Activated T-cell treated with anti-CD3 and anti-CD28 coated beads, Interleukin-2, amount 50 U/mL, for 4 hours (primary cell): ENCODE data around the gene POU2AF3. TPM values are rescaled to one million over a fixed set of nuclear protein-coding genes. Genes with fewer than 3 reads are reported as not detected.
"Not testable (repeated sequence)": the region's sequence is repeated elsewhere in the genome, so short reads cannot be mapped to it uniquely, and the experiment has no call there.

Experiments
- ATAC-seq, 2 donors: fragments of 200-7000 bp; cut with Tn5 transposase; one replicate each; pipeline ENCODE4 v1.10.0; 2021
- DNase-seq: peaks from one replicate; pipeline ENCODE4 v3.0.0-alpha.2; 2020
- H3K27me3 Mint-ChIP-seq: one replicate; pipeline ENCODE4 v1.8.0; 2021; ENCODE audit warnings: low read depth, mixed read lengths
- H3K36me3 Mint-ChIP-seq: one replicate; pipeline ENCODE4 v1.8.0; 2022; ENCODE audit warnings: mixed read lengths; ENCODE audit not compliant: insufficient read depth
- H3K4me1 Mint-ChIP-seq: one replicate; pipeline ENCODE4 v1.8.0; 2021; ENCODE audit warnings: low read depth, mixed read lengths
- H3K4me3 Mint-ChIP-seq: one replicate; pipeline ENCODE4 v1.8.0; 2021; ENCODE audit warnings: mild to moderate bottlenecking, moderate library complexity, mixed read lengths
- H3K9me3 Mint-ChIP-seq: one replicate; pipeline ENCODE4 v1.8.0; 2021; ENCODE audit warnings: mixed read lengths
- total RNA-seq, 3 donors: library from RNA; stranded (reverse); gene quantifications; one replicate each; pipeline ENCODE4 v1.2.1, GENCODE V29; 2021

Gene POU2AF3
- total RNA-seq, 3 donors from 2014 or later = not detected

GRCh38 chr11:111307472-111308108 is 9.2 kb downstream of the POU2AF3 start:
- Mint-ChIP-seq H3K9me3 (no peaks in the 10 kb centered on the region), H3K27me3 (peaks cover 18% of the 10 kb centered on the region), H3K4me1 (no peaks in the 10 kb centered on the region), H3K36me3 (no peaks in the 10 kb centered on the region), H3K4me3 (no peak overlapping the region)
- ATAC-seq (no peak), DNase-seq (no peak)

GRCh38 chr11:111308140-111308539 is 9.8 kb downstream of the POU2AF3 start:
- Mint-ChIP-seq H3K36me3 (no peaks in the 10 kb centered on the region), H3K9me3 (no peaks in the 10 kb centered on the region), H3K27me3 (peaks cover 16% of the 10 kb centered on the region), H3K4me3 (no peak overlapping the region), H3K4me1 (no peaks in the 10 kb centered on the region)
- DNase-seq (no peak), ATAC-seq (no peak)

GRCh38 chr11:111309215-111309915 is 11.0 kb downstream of the POU2AF3 start:
- Mint-ChIP-seq H3K36me3 (no peaks in the 10 kb centered on the region), H3K27me3 (peaks cover 16% of the 10 kb centered on the region), H3K4me1 (no peaks in the 10 kb centered on the region), H3K9me3 (no peaks in the 10 kb centered on the region), H3K4me3 (no peak overlapping the region)
- no peak for ATAC-seq
- DNase-seq = no peak

- no peak for DNase-seq
- no peaks in the 10 kb centered on the region for H3K4me1 Mint-ChIP-seq
- H3K9me3 Mint-ChIP-seq = no peaks in the 10 kb centered on the region
- H3K4me3 Mint-ChIP-seq = no peak overlapping the region
- H3K27me3 Mint-ChIP-seq = peaks cover 14% of the 10 kb centered on the region
- H3K36me3 Mint-ChIP-seq = no peaks in the 10 kb centered on the region
- ATAC-seq = no peak
Measured at GRCh38 chr11:111310088-111310487, 11.7 kb downstream of the POU2AF3 start.

- no peaks in the 10 kb centered on the region for H3K4me1 Mint-ChIP-seq
- H3K36me3 Mint-ChIP-seq = no peaks in the 10 kb centered on the region
- no peaks in the 10 kb centered on the region for H3K9me3 Mint-ChIP-seq
- H3K4me3 Mint-ChIP-seq = no peak overlapping the region
- H3K27me3 Mint-ChIP-seq = peaks cover 14% of the 10 kb centered on the region
- no peak for DNase-seq
- ATAC-seq = no peak
Measured at GRCh38 chr11:111310723-111311122, 12.4 kb downstream of the POU2AF3 start.

- DNase-seq = no peak
- no peaks in the 10 kb centered on the region for H3K9me3 Mint-ChIP-seq
- H3K4me1 Mint-ChIP-seq = no peaks in the 10 kb centered on the region
- H3K36me3 Mint-ChIP-seq = no peaks in the 10 kb centered on the region
- no peak for ATAC-seq
- no peak overlapping the region for H3K4me3 Mint-ChIP-seq
- H3K27me3 Mint-ChIP-seq = peaks cover 9% of the 10 kb centered on the region
Measured at GRCh38 chr11:111312076-111312475, 13.7 kb downstream of the POU2AF3 start.

- DNase-seq (no peak), ATAC-seq (no peak)
- Mint-ChIP-seq H3K4me1 (no peaks in the 10 kb centered on the region), H3K36me3 (no peaks in the 10 kb centered on the region), H3K4me3 (no peak overlapping the region), H3K9me3 (no peaks in the 10 kb centered on the region), H3K27me3 (peaks cover 2% of the 10 kb centered on the region)
Measured at GRCh38 chr11:111319296-111319695, 20.9 kb downstream of the POU2AF3 start.

GRCh38 chr11:111320199-111320598 is 21.9 kb downstream of the POU2AF3 start:
- not testable (repeated sequence) for DNase-seq, H3K4me1 Mint-ChIP-seq, H3K27me3 Mint-ChIP-seq, H3K4me3 Mint-ChIP-seq, H3K36me3 Mint-ChIP-seq, H3K9me3 Mint-ChIP-seq, ATAC-seq

GRCh38 chr11:111320728-111321568 is 22.6 kb downstream of the POU2AF3 start:
- no peak for DNase-seq
- Mint-ChIP-seq H3K36me3 (no peaks in the 10 kb centered on the region), H3K4me1 (no peaks in the 10 kb centered on the region)

GRCh38 chr11:111322534-111322933 is 24.2 kb downstream of the POU2AF3 start:
- H3K27me3 Mint-ChIP-seq = no peaks in the 10 kb centered on the region
- no peaks in the 10 kb centered on the region for H3K36me3 Mint-ChIP-seq
- H3K4me1 Mint-ChIP-seq = no peaks in the 10 kb centered on the region
- H3K4me3 Mint-ChIP-seq = no peak overlapping the region
- DNase-seq (no peak), ATAC-seq (no peak)
- no peaks in the 10 kb centered on the region for H3K9me3 Mint-ChIP-seq

More at GRCh38 chr11:111320728-111321568, 22.6 kb downstream of the POU2AF3 start:
- no peak for ATAC-seq
- no peaks in the 10 kb centered on the region for H3K9me3 Mint-ChIP-seq
- H3K4me3 Mint-ChIP-seq = no peak overlapping the region
- no peaks in the 10 kb centered on the region for H3K27me3 Mint-ChIP-seq

- Mint-ChIP-seq H3K9me3 (no peaks in the 10 kb centered on the region), H3K4me3 (no peak overlapping the region), H3K4me1 (no peaks in the 10 kb centered on the region), H3K36me3 (no peaks in the 10 kb centered on the region), H3K27me3 (no peaks in the 10 kb centered on the region)
- ATAC-seq (no peak), DNase-seq (no peak)
Measured at GRCh38 chr11:111324277-111324720, 26.0 kb downstream of the POU2AF3 start.

- Mint-ChIP-seq H3K27me3 (no peaks in the 10 kb centered on the region), H3K4me3 (no peak overlapping the region), H3K36me3 (no peaks in the 10 kb centered on the region), H3K9me3 (no peaks in the 10 kb centered on the region), H3K4me1 (no peaks in the 10 kb centered on the region)
- DNase-seq (no peak), ATAC-seq (no peak)
Measured at GRCh38 chr11:111325259-111325658, 26.9 kb downstream of the POU2AF3 start.

GRCh38 chr11:111326824-111327223 is 28.5 kb downstream of the POU2AF3 start:
- no peaks in the 10 kb centered on the region for H3K4me1 Mint-ChIP-seq
- H3K4me3 Mint-ChIP-seq = no peak overlapping the region
- H3K27me3 Mint-ChIP-seq = no peaks in the 10 kb centered on the region
- DNase-seq = no peak
- ATAC-seq = no peak
- no peaks in the 10 kb centered on the region for H3K36me3 Mint-ChIP-seq
- no peaks in the 10 kb centered on the region for H3K9me3 Mint-ChIP-seq

GRCh38 chr11:111327908-111328624 is 29.7 kb downstream of the POU2AF3 start:
- no peaks in the 10 kb centered on the region for H3K4me1 Mint-ChIP-seq
- H3K36me3 Mint-ChIP-seq = no peaks in the 10 kb centered on the region
- DNase-seq (no peak), ATAC-seq (no peak)
- H3K4me3 Mint-ChIP-seq = no peak overlapping the region
- H3K9me3 Mint-ChIP-seq = no peaks in the 10 kb centered on the region
- no peaks in the 10 kb centered on the region for H3K27me3 Mint-ChIP-seq
